ENCODE measurements around the gene ARRB1. TPM values are rescaled to one million over a fixed set of nuclear protein-coding genes. Genes with fewer than 3 reads are reported as not detected.
"Not testable (repeated sequence)": the region's sequence is repeated elsewhere in the genome, so short reads cannot be mapped to it uniquely, and the experiment has no call there.

ARRB1 gene
- total and polyA plus RNA-seq, 3 donors from 2014 or later, result 8.4 to 9.8 (median 8.5) TPM

GRCh38 chr11:75373201-75373600 is 21.7 kb upstream of the ARRB1 start:
- H3K36me3 ChIP-seq (ENCODE audit: low read depth, missing control alignments), result no peaks in the 10 kb centered on the region
- H3K4me3 ChIP-seq, result no peak overlapping the region
- WGBS, 2 donors, result 87 to 93% methylated on average over 8 of the region's 8 CpGs
- no peak for DNase-seq
- intact Hi-C loops (cut with DNase I; ENCODE audit: low total_unique reads), result no loop called here
- no peak for TF ChIP-seq POLR2A (IDR thresholded peaks at IDR 0.05)
- no peak for TF ChIP-seq CTCF (IDR thresholded peaks at IDR 0.05)
- H3K27me3 ChIP-seq, result no peaks in the 10 kb centered on the region
- H3K9me3 ChIP-seq, result no peaks in the 10 kb centered on the region
- H3K27ac ChIP-seq, result no peak overlapping the region
- no peaks in the 10 kb centered on the region for H3K4me1 ChIP-seq

- no peaks in the 10 kb centered on the region for H3K36me3 ChIP-seq (ENCODE audit: low read depth, missing control alignments)
- H3K27ac ChIP-seq, result peak overlapping the region in 1 of 2 donors; percentile 41
- H3K4me1 ChIP-seq, result no peaks in the 10 kb centered on the region
- no peaks in the 10 kb centered on the region for H3K9me3 ChIP-seq
- H3K27me3 ChIP-seq, result no peaks in the 10 kb centered on the region
- peak; percentile 37 for DNase-seq
- no peak overlapping the region for H3K4me3 ChIP-seq
- WGBS, 2 donors, result 60 to 73% methylated on average over 8 of the region's 8 CpGs
- TF ChIP-seq CTCF (IDR thresholded peaks at IDR 0.05) (no peak), POLR2A (IDR thresholded peaks at IDR 0.05) (no peak)
- intact Hi-C loops (cut with DNase I; ENCODE audit: low total_unique reads), result no loop called here
Observed at GRCh38 chr11:75371949-75372876, 20.8 kb upstream of the ARRB1 start.

- intact Hi-C loops (cut with DNase I; ENCODE audit: low total_unique reads), result no loop called here
- WGBS, 2 donors, result 86 to 90% methylated on average over 6 of the region's 6 CpGs
- H3K36me3 ChIP-seq (ENCODE audit: low read depth, missing control alignments), result no peaks in the 10 kb centered on the region
- TF ChIP-seq CTCF (IDR thresholded peaks at IDR 0.05) (no peak), POLR2A (IDR thresholded peaks at IDR 0.05) (no peak)
- H3K27ac ChIP-seq, result no peak overlapping the region
- no peak for DNase-seq
- H3K4me1 ChIP-seq, result no peaks in the 10 kb centered on the region
- H3K4me3 ChIP-seq, result no peak overlapping the region
- H3K27me3 ChIP-seq, result no peaks in the 10 kb centered on the region
- H3K9me3 ChIP-seq, result no peaks in the 10 kb centered on the region
Observed at GRCh38 chr11:75369560-75370255, 18.2 kb upstream of the ARRB1 start.

GRCh38 chr11:75366826-75367225 is 15.4 kb upstream of the ARRB1 start:
- H3K36me3 ChIP-seq (ENCODE audit: low read depth, missing control alignments); H3K27me3 ChIP-seq; H3K9me3 ChIP-seq; H3K4me3 ChIP-seq; intact Hi-C loops (cut with DNase I; ENCODE audit: low total_unique reads); DNase-seq; H3K4me1 ChIP-seq; H3K27ac ChIP-seq: not testable (repeated sequence)
- WGBS, 2 donors, result 81 to 91% methylated on average over 5 of the region's 5 CpGs

- Histone ChIP-seq H3K27me3 (no peaks in the 10 kb centered on the region), H3K4me3 (no peak overlapping the region), H3K9me3 (no peaks in the 10 kb centered on the region), H3K4me1 (no peaks in the 10 kb centered on the region), H3K27ac (no peak overlapping the region), H3K36me3 (ENCODE audit: low read depth, missing control alignments) (no peaks in the 10 kb centered on the region)
- intact Hi-C loops (cut with DNase I; ENCODE audit: low total_unique reads), result no loop called here
- WGBS, 2 donors, result 38 to 52% methylated on average over 2 of the region's 2 CpGs
- no peak for TF ChIP-seq POLR2A (IDR thresholded peaks at IDR 0.05)
- no peak for DNase-seq
Observed at GRCh38 chr11:75365711-75366181, 14.3 kb upstream of the ARRB1 start.

- DNase-seq; H3K9me3 ChIP-seq; H3K36me3 ChIP-seq (ENCODE audit: low read depth, missing control alignments); H3K4me1 ChIP-seq; H3K27me3 ChIP-seq; intact Hi-C loops (cut with DNase I; ENCODE audit: low total_unique reads); H3K4me3 ChIP-seq; H3K27ac ChIP-seq: not testable (repeated sequence)
- WGBS, 2 donors, result 72 to 91% methylated on average over 4 of the region's 4 CpGs
Observed at GRCh38 chr11:75362285-75362684, 10.8 kb upstream of the ARRB1 start.
